Measurements from ENCODE around the gene ARSI.

DNA sequence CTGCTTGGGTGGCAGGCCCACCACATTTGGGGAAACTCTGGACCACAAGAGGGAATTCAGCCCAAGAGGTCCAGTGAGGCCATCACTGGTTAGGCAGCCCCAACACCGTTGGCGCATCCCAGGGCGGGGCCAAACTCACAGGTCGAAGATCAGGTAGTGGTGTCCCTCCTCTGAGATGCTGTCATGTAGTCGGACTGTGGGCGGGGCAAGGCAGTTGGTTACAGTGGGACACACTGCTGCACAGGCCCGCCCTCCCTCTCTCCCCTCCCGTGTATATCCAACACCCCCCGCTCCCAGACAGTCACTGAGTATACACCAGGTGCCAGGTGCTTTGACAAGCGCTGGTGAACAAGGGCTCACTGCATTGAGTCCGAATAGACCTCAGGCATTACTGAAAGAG, 45.3 kb downstream of the ARSI start:
- TF ChIP-seq TAF1 (IDR thresholded peaks at IDR 0.05; ENCODE audit: low read depth, low read length) (no peak), POLR2A (IDR thresholded peaks at IDR 0.05; ENCODE audit: low read depth, low read length) (no peak), POLR2AphosphoS5 (IDR thresholded peaks at IDR 0.05; ENCODE audit: low read depth, low read length) (no peak)

Measured in GM12891 (cell line).